Hepatocyte (in vitro differentiated cells): ENCODE data around the gene CHD9.

Experiments
- EZH2phosphoT487 ChIP-seq: fragments of 200-600 bp; sonication (generic); IDR thresholded peaks from one replicate; pipeline ENCODE4 v1.6.1; 2018; ENCODE audit warnings: antibody characterized with exemption, mild to moderate bottlenecking, low read depth, moderate library complexity; ENCODE audit not compliant: unreplicated experiment, severe bottlenecking
- TF ChIP-seq, protein P1 (sequence below): fragments of 200-600 bp; sonication (generic); IDR thresholded peaks from 2 replicates; pipeline ENCODE4 v1.5.1; 2016; ENCODE audit warnings: antibody characterized with exemption, mild to moderate bottlenecking; ENCODE audit not compliant: poor library complexity

GRCh38 chr16:53036066-53036465 is 18.7 kb upstream of the CHD9 start:
- TF ChIP-seq, protein P1, sequence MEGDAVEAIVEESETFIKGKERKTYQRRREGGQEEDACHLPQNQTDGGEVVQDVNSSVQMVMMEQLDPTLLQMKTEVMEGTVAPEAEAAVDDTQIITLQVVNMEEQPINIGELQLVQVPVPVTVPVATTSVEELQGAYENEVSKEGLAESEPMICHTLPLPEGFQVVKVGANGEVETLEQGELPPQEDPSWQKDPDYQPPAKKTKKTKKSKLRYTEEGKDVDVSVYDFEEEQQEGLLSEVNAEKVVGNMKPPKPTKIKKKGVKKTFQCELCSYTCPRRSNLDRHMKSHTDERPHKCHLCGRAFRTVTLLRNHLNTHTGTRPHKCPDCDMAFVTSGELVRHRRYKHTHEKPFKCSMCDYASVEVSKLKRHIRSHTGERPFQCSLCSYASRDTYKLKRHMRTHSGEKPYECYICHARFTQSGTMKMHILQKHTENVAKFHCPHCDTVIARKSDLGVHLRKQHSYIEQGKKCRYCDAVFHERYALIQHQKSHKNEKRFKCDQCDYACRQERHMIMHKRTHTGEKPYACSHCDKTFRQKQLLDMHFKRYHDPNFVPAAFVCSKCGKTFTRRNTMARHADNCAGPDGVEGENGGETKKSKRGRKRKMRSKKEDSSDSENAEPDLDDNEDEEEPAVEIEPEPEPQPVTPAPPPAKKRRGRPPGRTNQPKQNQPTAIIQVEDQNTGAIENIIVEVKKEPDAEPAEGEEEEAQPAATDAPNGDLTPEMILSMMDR, result no peak
- no peak for TF ChIP-seq EZH2phosphoT487
